ENCODE results near the gene ACER1.

DNA sequence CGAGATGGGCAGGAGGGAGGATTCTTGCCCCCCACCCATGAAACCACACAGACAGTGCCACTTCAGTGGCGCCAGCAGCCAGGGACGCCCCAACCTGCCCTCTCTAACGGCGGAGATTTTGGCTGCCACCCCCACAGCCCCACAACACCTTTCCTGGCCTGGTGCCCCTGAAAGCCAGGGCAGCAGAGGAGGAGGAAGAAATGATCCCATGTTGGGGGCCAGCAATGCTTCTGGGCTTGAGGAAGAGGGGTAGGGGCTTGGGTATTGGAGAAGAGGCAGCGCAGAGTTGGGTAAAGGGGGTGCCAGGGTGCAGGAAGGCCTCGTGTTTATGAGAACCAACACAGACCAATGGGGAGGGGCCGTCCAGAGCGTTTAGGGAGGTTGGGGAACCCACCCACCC lies 55.4 kb downstream of the ACER1 start:
- TF ChIP-seq, protein P1, sequence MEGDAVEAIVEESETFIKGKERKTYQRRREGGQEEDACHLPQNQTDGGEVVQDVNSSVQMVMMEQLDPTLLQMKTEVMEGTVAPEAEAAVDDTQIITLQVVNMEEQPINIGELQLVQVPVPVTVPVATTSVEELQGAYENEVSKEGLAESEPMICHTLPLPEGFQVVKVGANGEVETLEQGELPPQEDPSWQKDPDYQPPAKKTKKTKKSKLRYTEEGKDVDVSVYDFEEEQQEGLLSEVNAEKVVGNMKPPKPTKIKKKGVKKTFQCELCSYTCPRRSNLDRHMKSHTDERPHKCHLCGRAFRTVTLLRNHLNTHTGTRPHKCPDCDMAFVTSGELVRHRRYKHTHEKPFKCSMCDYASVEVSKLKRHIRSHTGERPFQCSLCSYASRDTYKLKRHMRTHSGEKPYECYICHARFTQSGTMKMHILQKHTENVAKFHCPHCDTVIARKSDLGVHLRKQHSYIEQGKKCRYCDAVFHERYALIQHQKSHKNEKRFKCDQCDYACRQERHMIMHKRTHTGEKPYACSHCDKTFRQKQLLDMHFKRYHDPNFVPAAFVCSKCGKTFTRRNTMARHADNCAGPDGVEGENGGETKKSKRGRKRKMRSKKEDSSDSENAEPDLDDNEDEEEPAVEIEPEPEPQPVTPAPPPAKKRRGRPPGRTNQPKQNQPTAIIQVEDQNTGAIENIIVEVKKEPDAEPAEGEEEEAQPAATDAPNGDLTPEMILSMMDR (IDR thresholded peaks at IDR 0.05) = no peak
- TF ChIP-seq POLR2A (IDR thresholded peaks at IDR 0.05) (no peak), EP300 (IDR thresholded peaks at IDR 0.05) (no peak)

Data from tibial nerve (tissue), 4 donors.